IMR-90 (cell line): ENCODE results near the gene EED. TPM values are rescaled to one million over a fixed set of nuclear protein-coding genes. Genes with fewer than 3 reads are reported as not detected.

Source experiments
- ATAC-seq: fragments of 200-7000 bp; cut with Tn5 transposase; 2 replicates; pipeline ENCODE4 v1.9.1; 2020; ENCODE audit warnings: low read depth, mild to moderate bottlenecking, moderate library complexity
- BruUV-seq: library from RNA; stranded (reverse); fragments of 400-500 nt; replicated peaks from 2 replicates; lab custom pipeline; 2021; lab: Mats Ljungman, UMichigan
- CTCF ChIA-PET: fragments of 300-600 bp; formaldehyde crosslinking; extraction: SDS; loops from one replicate; lab custom pipeline; 2021; ENCODE audit warnings: antibody characterized with exemption; lab: Yijun Ruan, JAX
- POLR2A ChIA-PET: fragments of 300-600 bp; sonication (Branson Sonifier 250); formaldehyde crosslinking; loops from one replicate; lab custom pipeline; 2022; ENCODE audit warnings: antibody characterized with exemption; ENCODE audit not compliant: unreplicated experiment; lab: Charles Lee
- DNase-seq: peaks from one replicate; pipeline ENCODE4 v3.0.0; 2013
- H2AFZ ChIP-seq: replicated peaks from 2 replicates; pipeline ENCODE3; 2013; ENCODE audit warnings: low read length, mild to moderate bottlenecking; ENCODE audit not compliant: poor library complexity
- H2AK5ac ChIP-seq: 2 replicates; pipeline ENCODE4 v1.6.1; 2013; ENCODE audit warnings: low read depth, low read length, inconsistent platforms
- H2AK9ac ChIP-seq: replicated peaks from 2 replicates; pipeline ENCODE3; 2013; ENCODE audit warnings: mild to moderate bottlenecking, low read depth, low read length, moderate library complexity; ENCODE audit not compliant: poor library complexity
- H2BK120ac ChIP-seq: 2 replicates; pipeline ENCODE4 v1.6.1; 2013; ENCODE audit warnings: low read depth, low read length, inconsistent platforms
- H2BK15ac ChIP-seq: 3 replicates; pipeline ENCODE4 v1.6.1; 2013; ENCODE audit warnings: low read depth, low read length, inconsistent platforms
- H2BK20ac ChIP-seq: 2 replicates; pipeline ENCODE4 v1.6.1; 2013; ENCODE audit warnings: low read depth, mild to moderate bottlenecking, inconsistent platforms, low read length, moderate library complexity
- H2BK5ac ChIP-seq: 2 replicates; pipeline ENCODE4 v1.6.1; 2013; ENCODE audit warnings: mild to moderate bottlenecking, low read depth, low read length, inconsistent platforms; ENCODE audit not compliant: poor library complexity, severe bottlenecking
- H3K14ac ChIP-seq: replicated peaks from 2 replicates; pipeline ENCODE4 v1.6.1; 2013; ENCODE audit warnings: low read depth, low read length, inconsistent platforms
- H3K18ac ChIP-seq: 2 replicates; pipeline ENCODE4 v1.6.1; 2013; ENCODE audit warnings: low read depth, low read length, control low read depth
- H3K23ac ChIP-seq: 2 replicates; pipeline ENCODE4 v1.6.1; 2013; ENCODE audit warnings: low read depth, low read length, inconsistent platforms
- H3K27ac ChIP-seq: 2 replicates; pipeline ENCODE4 v1.5.1; 2013; ENCODE audit warnings: mild to moderate bottlenecking, control low read depth, low read length; ENCODE audit not compliant: insufficient read depth
- H3K27me3 ChIP-seq: 2 replicates; pipeline ENCODE4 v1.6.1; 2013; ENCODE audit warnings: low read length; ENCODE audit not compliant: control insufficient read depth, insufficient read depth
- H3K36me3 ChIP-seq: 2 replicates; pipeline ENCODE4 v1.6.1; 2013; ENCODE audit warnings: low read length, mixed read lengths; ENCODE audit not compliant: control insufficient read depth, insufficient read depth
- H3K4ac ChIP-seq: 2 replicates; pipeline ENCODE4 v1.6.1; 2013; ENCODE audit warnings: low read depth, low read length, inconsistent platforms
- H3K4me1 ChIP-seq: 2 replicates; pipeline ENCODE4 v1.6.1; 2013; ENCODE audit warnings: low read length, mixed read lengths; ENCODE audit not compliant: control insufficient read depth, insufficient read depth
- H3K4me2 ChIP-seq: 2 replicates; pipeline ENCODE4 v1.6.1; 2013; ENCODE audit warnings: low read depth, mild to moderate bottlenecking, control low read depth, low read length, moderate library complexity
- H3K4me3 ChIP-seq: 2 replicates; pipeline ENCODE4 v1.5.1; 2013; ENCODE audit warnings: low read depth, mild to moderate bottlenecking, control low read depth, low read length, moderate library complexity; ENCODE audit not compliant: insufficient read depth
- H3K56ac ChIP-seq: 2 replicates; pipeline ENCODE4 v1.6.1; 2013; ENCODE audit warnings: low read length, inconsistent platforms; ENCODE audit not compliant: insufficient read depth; ENCODE audit errors: extremely low read depth
- H3K79me1 ChIP-seq, 2 experiments: 2 replicates each; pipeline ENCODE4 v1.6.1; 2013; ENCODE audit warnings: low read length in 2 of 2, inconsistent platforms in 1 of 2, low read depth in 1 of 2
- H3K9ac ChIP-seq: 2 replicates; pipeline ENCODE4 v1.6.1; 2013; ENCODE audit warnings: low read depth, low read length, control low read depth
- H3K9me1 ChIP-seq: 2 replicates; pipeline ENCODE4 v1.6.1; 2013; ENCODE audit warnings: low read length, inconsistent platforms; ENCODE audit not compliant: insufficient read depth
- H3K9me3 ChIP-seq: 2 replicates; pipeline ENCODE4 v1.6.1; 2013; ENCODE audit warnings: low read length; ENCODE audit not compliant: control insufficient read depth, insufficient read depth
- H4K20me1 ChIP-seq: 2 replicates; pipeline ENCODE4 v1.6.1; 2013; ENCODE audit warnings: low read length, inconsistent platforms; ENCODE audit not compliant: insufficient read depth
- H4K5ac ChIP-seq: 2 replicates; pipeline ENCODE4 v1.6.1; 2013; ENCODE audit warnings: mild to moderate bottlenecking, low read depth, low read length, control low read depth
- H4K8ac ChIP-seq, 2 experiments: 2 replicates each; pipeline ENCODE4 v1.6.1; 2013; ENCODE audit warnings: low read depth in 2 of 2, low read length in 2 of 2, control low read depth in 1 of 2, inconsistent platforms in 1 of 2
- H4K91ac ChIP-seq: 2 replicates; pipeline ENCODE4 v1.6.1; 2013; ENCODE audit warnings: low read depth, low read length, inconsistent platforms; ENCODE audit not compliant: insufficient read depth
- BHLHE40 ChIP-seq: fragments of 150-350 bp; IDR thresholded peaks from 2 replicates; pipeline ENCODE4 v1.6.1; 2016; ENCODE audit warnings: mild to moderate bottlenecking, low read depth, low read length
- CEBPB ChIP-seq: IDR thresholded peaks from 2 replicates; pipeline ENCODE4 v1.6.1; 2012; ENCODE audit warnings: low read depth, low read length, improper control_type of control experiment
- CHD1 ChIP-seq: IDR thresholded peaks from 2 replicates; pipeline ENCODE4 v1.6.1; 2012; ENCODE audit warnings: low read depth, low read length, improper control_type of control experiment
- CTCF ChIP-seq: conservative IDR thresholded peaks from 2 replicates; pipeline ENCODE4 v1.5.1; 2012; ENCODE audit warnings: mild to moderate bottlenecking, low read depth, low read length, improper control_type of control experiment
- ELK1 ChIP-seq: fragments of 150-350 bp; IDR thresholded peaks from 2 replicates; pipeline ENCODE4 v1.6.1; 2016; ENCODE audit warnings: low read depth, mild to moderate bottlenecking, low read length, moderate library complexity, borderline replicate concordance
- FOS ChIP-seq: fragments of 150-350 bp; IDR thresholded peaks from 2 replicates; pipeline ENCODE4 v1.6.1; 2016; ENCODE audit warnings: low read depth, low read length
- NFE2L2 ChIP-seq: fragments of 150-350 bp; IDR thresholded peaks from 2 replicates; pipeline ENCODE4 v1.6.1; 2016; ENCODE audit warnings: low read depth, mild to moderate bottlenecking, low read length
- RAD21 ChIP-seq: IDR thresholded peaks from 2 replicates; pipeline ENCODE4 v1.6.1; 2012; ENCODE audit warnings: low read length, improper control_type of control experiment
- RFX5 ChIP-seq: IDR thresholded peaks from 2 replicates; pipeline ENCODE4 v1.8.0; 2012; ENCODE audit warnings: low read depth, mild to moderate bottlenecking, low read length, moderate library complexity
- SMC3 ChIP-seq: fragments of 150-350 bp; IDR thresholded peaks from 2 replicates; pipeline ENCODE4 v1.6.1; 2016; ENCODE audit warnings: low read depth, mild to moderate bottlenecking, antibody characterized with exemption, low read length, moderate library complexity
- USF2 ChIP-seq: fragments of 150-350 bp; IDR thresholded peaks from 2 replicates; pipeline ENCODE4 v1.6.1; 2017; ENCODE audit warnings: mild to moderate bottlenecking, antibody characterized with exemption, low read length, low read depth
- WGBS, 2 experiments: methylation state at CpG; one replicate each; pipeline versions ENCODE4 v1.1.5 to v1.1.7; 2013; ENCODE audit warnings: missing lambda C conversion rate in 2 of 2; ENCODE audit not compliant: insufficient read length in 1 of 2; ENCODE audit errors: extremely low coverage in 2 of 2; 5-methylcytosine and 5-hydroxymethylcytosine counted together
- dilution Hi-C: fragments of 300-500 bp; cut with HindIII; formaldehyde crosslinking; loops from one replicate; pipeline ENCODE4 v1.14.3; 2018; ENCODE audit warnings: low sequenced_read_pairs; ENCODE audit not compliant: unreplicated experiment
- in situ Hi-C: fragments of 300-500 bp; cut with MboI; formaldehyde crosslinking; loops from 3 replicates; pipeline ENCODE4 v1.14.3; 2019; ENCODE audit warnings: low sequenced_read_pairs, inconsistent platforms, mixed read lengths
- intact Hi-C: fragments of 100-400 bp; cut with micrococcal nuclease; formaldehyde crosslinking; loops from 2 replicates; pipeline ENCODE4 v1.10.0; 2022
- polyA plus RNA-seq, 3 experiments: library from polyadenylated mRNA; depleted of rRNA; stranded (reverse); fragments of >200 nt; gene quantifications; 2 replicates each; pipeline ENCODE4 v1.2.3, GENCODE V29; 2012; ENCODE audit warnings: low replicate concordance in 1 of 3
- total RNA-seq: library from RNA; depleted of rRNA; stranded (reverse); fragments of >200 nt; gene quantifications from 2 replicates; pipeline ENCODE4 v1.2.3, GENCODE V29; 2012

The EED gene
- total and polyA plus RNA-seq, 2 of the 4 experiments (the other 2 are of a cell fraction): 11.1 to 11.5 TPM

GRCh38 chr11:86249307-86250098 is 5.0 kb downstream of the EED start:
- CTCF ChIA-PET: no interaction called here
- Histone ChIP-seq H2AK5ac (no peak overlapping the region), H2BK15ac (no peak overlapping the region), H3K79me1 (peaks cover 7 to 39% of the 10 kb centered on the region in 2 experiments), H2AFZ (no peak overlapping the region), H4K91ac (no peak overlapping the region), H4K8ac (peak overlapping the region in 1 of 2 experiments; percentile 54; a peak in 1 of 4 replicates), H2AK9ac (peak overlapping the region; percentile 73), H3K9me3 (no peaks in the 10 kb centered on the region), H4K5ac (no peak overlapping the region), H3K4ac (no peak overlapping the region), H3K56ac (no peak overlapping the region), H4K20me1 (peaks cover 35% of the 10 kb centered on the region), H2BK5ac (no peak overlapping the region), H2BK120ac (no peak overlapping the region), H3K27ac (no peak overlapping the region), H3K36me3 (peaks cover 2% of the 10 kb centered on the region), H3K4me2 (no peak overlapping the region), H3K9ac (no peak overlapping the region), H3K4me1 (no peaks in the 10 kb centered on the region), H2BK20ac (no peak overlapping the region), H3K23ac (peak overlapping the region; percentile 80; the same call in 1 of the 2 replicates), H3K4me3 (no peak overlapping the region), H3K14ac (0 out of 2 replicates have a peak overlapping the region, but pooled peaks have one; percentile 19), H3K27me3 (no peaks in the 10 kb centered on the region), H3K9me1 (peaks cover 6% of the 10 kb centered on the region), H3K18ac (no peak overlapping the region)
- POLR2A ChIA-PET: no interaction called here
- no peak for TF ChIP-seq SMC3
- no peak for TF ChIP-seq BHLHE40
- no peak for TF ChIP-seq RAD21
- no peak for TF ChIP-seq USF2
- TF ChIP-seq CEBPB: no peak
- TF ChIP-seq FOS: no peak
- no peak for TF ChIP-seq RFX5
- no peak for TF ChIP-seq ELK1
- no peak for TF ChIP-seq CTCF
- TF ChIP-seq CHD1: no peak
- no peak for TF ChIP-seq NFE2L2
- in situ Hi-C loops: no loop called here
- no peak for ATAC-seq
- no TSS peak for BruUV-seq
- no peak for DNase-seq
- WGBS, 2 experiments: no CpG with 5 or more reads among the region's 3 CpGs
- intact Hi-C loops: no loop called here
- dilution Hi-C loops: no loop called here
